A673 (cell line): Measurements from ENCODE around the gene TMEM240.
"Not testable (repeated sequence)": the region's sequence is repeated elsewhere in the genome, so short reads cannot be mapped to it uniquely, and the experiment has no call there.

Source experiments
- CTCF ChIP-seq: fragments of 300-800, 200-600 bp; sonication (generic); conservative IDR thresholded peaks from 2 replicates; pipeline ENCODE4 v1.5.1; 2017; ENCODE audit warnings: low read depth, mild to moderate bottlenecking, antibody characterized with exemption, low read length, moderate library complexity, mixed read lengths
- EZH2 ChIP-seq: fragments of 200-600 bp; sonication (generic); IDR thresholded peaks from 2 replicates; pipeline ENCODE4 v1.6.1; 2017; ENCODE audit warnings: borderline replicate concordance, low read depth, mild to moderate bottlenecking, mixed read lengths, antibody characterized with exemption, low read length; ENCODE audit not compliant: poor library complexity, severe bottlenecking

GRCh38 chr1:1513675-1514074 is 26.7 kb downstream of the TMEM240 start:
- TF ChIP-seq CTCF, EZH2: not testable (repeated sequence)
